OCI-LY7 (cell line): ENCODE measurements around the gene NUBP1. TPM values are rescaled to one million over a fixed set of nuclear protein-coding genes. Genes with fewer than 3 reads are reported as not detected.

Source experiments
- Bru-seq: library from RNA; stranded (reverse); fragments of 400-500 nt; gene quantifications from one replicate; lab custom pipeline; 2021; lab: Mats Ljungman, UMichigan
- BruChase-seq, 2 experiments: library from RNA; stranded (reverse); fragments of 400-500 nt; gene quantifications; one replicate each; lab custom pipeline; 2021; lab: Mats Ljungman, UMichigan
- BruUV-seq: library from RNA; stranded (reverse); fragments of 400-500 nt; replicated peaks from 2 replicates; lab custom pipeline; 2021; lab: Mats Ljungman, UMichigan
- CTCF ChIA-PET: fragments of 300-600 bp; sonication (Branson Sonifier 250); formaldehyde crosslinking; loops from one replicate; lab custom pipeline; 2022; ENCODE audit warnings: antibody characterized with exemption; ENCODE audit not compliant: unreplicated experiment; lab: Charles Lee
- POLR2A ChIA-PET: fragments of 300-600 bp; sonication (Branson Sonifier 250); formaldehyde crosslinking; loops from one replicate; lab custom pipeline; 2022; ENCODE audit warnings: antibody characterized with exemption; lab: Charles Lee
- DNase-seq: peaks from one replicate; pipeline ENCODE4 v3.0.0-alpha.2; 2015; ENCODE audit warnings: low spot score
- H2AFZ ChIP-seq: fragments of 200-600 bp; sonication (generic), shearing (Covaris generic); 2 replicates; pipeline ENCODE4 v1.6.1; 2014; ENCODE audit warnings: mild to moderate bottlenecking, antibody characterized with exemption, low read length, moderate library complexity
- H3K27ac ChIP-seq: fragments of 200-600 bp; sonication (generic); 2 replicates; pipeline ENCODE4 v1.5.1; 2014; ENCODE audit warnings: mixed run types, low read depth, mild to moderate bottlenecking, moderate library complexity, low read length, inconsistent platforms; ENCODE audit not compliant: poor library complexity, severe bottlenecking
- H3K36me3 ChIP-seq: fragments of 200-600 bp; sonication (generic); 2 replicates; pipeline ENCODE4 v1.6.1; 2014; ENCODE audit warnings: mild to moderate bottlenecking, antibody characterized with exemption, low read length, moderate library complexity, mixed read lengths; ENCODE audit not compliant: insufficient read depth
- H3K4me1 ChIP-seq: fragments of 200-600 bp; sonication (generic); 2 replicates; pipeline ENCODE4 v1.5.1; 2014; ENCODE audit warnings: mild to moderate bottlenecking, low read length; ENCODE audit not compliant: insufficient read depth, poor library complexity, severe bottlenecking
- H3K4me2 ChIP-seq: fragments of 200-600 bp; sonication (generic); 2 replicates; pipeline ENCODE4 v1.6.1; 2014; ENCODE audit warnings: mild to moderate bottlenecking, low read length
- H3K4me3 ChIP-seq: fragments of 200-600 bp; sonication (generic); 2 replicates; pipeline ENCODE4 v1.5.1; 2014; ENCODE audit warnings: mild to moderate bottlenecking, low read depth, low read length; ENCODE audit not compliant: poor library complexity, severe bottlenecking
- H3K79me2 ChIP-seq: fragments of 200-600 bp; sonication (generic); 2 replicates; pipeline ENCODE4 v1.6.1; 2016; ENCODE audit warnings: low read depth, mild to moderate bottlenecking, low read length, moderate library complexity, mixed read lengths; ENCODE audit not compliant: insufficient read depth
- H3K9me2 ChIP-seq: fragments of 200-600 bp; sonication (generic); 2 replicates; pipeline ENCODE4 v1.6.1; 2016; ENCODE audit warnings: mild to moderate bottlenecking, low read length, mixed read lengths; ENCODE audit not compliant: insufficient read depth
- H3K9me3 ChIP-seq: fragments of 200-600 bp; sonication (generic); 2 replicates; pipeline ENCODE4 v1.6.1; 2014; ENCODE audit warnings: mild to moderate bottlenecking, mixed run types, low read length, mixed read lengths
- H4K20me1 ChIP-seq: fragments of 200-600 bp; sonication (generic); 2 replicates; pipeline ENCODE4 v1.6.1; 2014; ENCODE audit warnings: mild to moderate bottlenecking, antibody characterized with exemption, low read length, moderate library complexity, mixed read lengths; ENCODE audit not compliant: insufficient read depth
- EZH2phosphoT487 ChIP-seq: fragments of 200-600 bp; sonication (generic); IDR thresholded peaks from 2 replicates; pipeline ENCODE4 v1.6.1; 2018; ENCODE audit warnings: low read depth, borderline replicate concordance, mild to moderate bottlenecking, mixed run types, antibody characterized with exemption, low read length, moderate library complexity, mixed read lengths
- intact Hi-C: fragments of 100-400 bp; cut with micrococcal nuclease; formaldehyde crosslinking; loops from one replicate; pipeline ENCODE4 v1.10.0; 2022; ENCODE audit not compliant: unreplicated experiment
- long read RNA-seq: library from polyadenylated mRNA; stranded (forward); transcript quantifications from one replicate; pipeline ENCODE4 v2.0.0, GENCODE V29; 2022
- total RNA-seq, 2 experiments: library from RNA; depleted of rRNA in 1 of 2; stranded (reverse); fragments of >200 nt in 1 of 2; shearing (Covaris generic) in 1 of 2; gene quantifications; 2 replicates each; pipeline ENCODE4 v1.2.3, GENCODE V29; 2014 to 2022
- TF ChIP-seq, protein P1 (sequence below): fragments of 200-600 bp; sonication (generic); conservative IDR thresholded peaks from 2 replicates; pipeline ENCODE4 v1.5.1; 2014; ENCODE audit warnings: mild to moderate bottlenecking, antibody characterized with exemption, low read length, moderate library complexity, mixed read lengths

Gene NUBP1
- total RNA-seq (2014; rRNA removed; shearing (Covaris generic)) (15.1 and 27.4 TPM in 2 replicates), total RNA-seq (2022) (20.7 and 24.4 TPM in 2 replicates), Bru-seq, nascent RNA (percentile 56 among the genes with signal in this experiment), BruChase-seq, experiment 1, labeled RNA remaining after a 6-hour chase (percentile 57 among the genes with signal in this experiment), BruChase-seq, experiment 2, labeled RNA remaining after a 2-hour chase (percentile 58 among the genes with signal in this experiment)
- long read RNA-seq, transcript NUBP1-201 (11 exons, 1,228 nt): major isoform, 23 of 35 reads
- long read RNA-seq, partial matches to known transcripts: 2 of 35 reads
- long read RNA-seq, other reads (novel, unspliced or antisense): 10 of 35 reads

DNA sequence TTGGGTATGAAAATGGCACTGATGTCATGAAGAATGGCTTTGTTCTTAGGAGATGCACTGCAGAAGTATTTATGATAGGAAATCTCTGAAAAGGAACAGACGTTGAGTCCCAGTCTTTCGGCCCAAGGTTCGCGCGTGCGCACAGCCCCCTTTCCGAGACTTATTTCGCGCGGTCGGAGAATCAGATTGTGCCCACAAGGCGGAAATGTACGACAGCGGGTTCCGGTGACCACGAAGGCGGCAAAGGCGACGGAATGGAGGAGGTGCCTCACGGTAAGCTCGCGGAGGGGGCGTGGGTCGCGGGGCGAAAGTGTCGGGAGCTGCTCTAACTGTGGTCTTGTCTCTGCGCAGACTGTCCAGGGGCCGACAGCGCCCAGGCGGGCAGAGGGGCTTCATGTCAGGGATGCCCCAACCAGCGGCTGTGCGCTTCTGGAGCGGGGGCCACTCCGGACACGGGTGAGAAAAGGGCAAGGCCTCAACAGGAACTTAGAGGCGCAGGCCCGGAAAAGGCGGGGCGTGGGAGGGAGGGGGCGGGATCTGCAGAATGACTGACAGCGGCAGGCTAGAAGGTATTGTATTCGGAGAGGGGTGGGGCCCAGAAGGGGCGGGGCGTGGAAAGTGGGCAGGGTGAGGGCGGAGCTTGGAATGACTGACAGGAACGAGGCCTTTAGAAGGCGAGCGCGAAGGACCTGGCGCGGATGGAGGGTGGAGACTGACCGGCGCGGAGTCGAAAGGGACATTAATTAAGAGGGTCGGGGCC, at the start of gene NUBP1:
TSS of gene NUBP1 (plus strand) at position 233 of the 760 bp plus-strand sequence. CDS start at position 255, 22 bp downstream.
- CTCF ChIA-PET: interaction anchor here (0.6 to 1.2 kb wide), 4 partner anchors 59 to 1054 kb away, joined by 3 to 7 read pairs (median 4); no protein-coding TSS in a partner anchor
- peaks cover 28% of the 10 kb centered on the region for H3K36me3 ChIP-seq
- H3K4me3 ChIP-seq: peak within 1 kb of the TSS; percentile 70
- peak within 1 kb of the TSS; percentile 73 for H2AFZ ChIP-seq
- TF ChIP-seq EZH2phosphoT487: no peak
- TF ChIP-seq, protein P1, sequence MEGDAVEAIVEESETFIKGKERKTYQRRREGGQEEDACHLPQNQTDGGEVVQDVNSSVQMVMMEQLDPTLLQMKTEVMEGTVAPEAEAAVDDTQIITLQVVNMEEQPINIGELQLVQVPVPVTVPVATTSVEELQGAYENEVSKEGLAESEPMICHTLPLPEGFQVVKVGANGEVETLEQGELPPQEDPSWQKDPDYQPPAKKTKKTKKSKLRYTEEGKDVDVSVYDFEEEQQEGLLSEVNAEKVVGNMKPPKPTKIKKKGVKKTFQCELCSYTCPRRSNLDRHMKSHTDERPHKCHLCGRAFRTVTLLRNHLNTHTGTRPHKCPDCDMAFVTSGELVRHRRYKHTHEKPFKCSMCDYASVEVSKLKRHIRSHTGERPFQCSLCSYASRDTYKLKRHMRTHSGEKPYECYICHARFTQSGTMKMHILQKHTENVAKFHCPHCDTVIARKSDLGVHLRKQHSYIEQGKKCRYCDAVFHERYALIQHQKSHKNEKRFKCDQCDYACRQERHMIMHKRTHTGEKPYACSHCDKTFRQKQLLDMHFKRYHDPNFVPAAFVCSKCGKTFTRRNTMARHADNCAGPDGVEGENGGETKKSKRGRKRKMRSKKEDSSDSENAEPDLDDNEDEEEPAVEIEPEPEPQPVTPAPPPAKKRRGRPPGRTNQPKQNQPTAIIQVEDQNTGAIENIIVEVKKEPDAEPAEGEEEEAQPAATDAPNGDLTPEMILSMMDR: no peak
- BruUV-seq: no TSS peak
- peaks cover 6% of the 10 kb centered on the region; the same call in 1 of the 2 replicates for H3K79me2 ChIP-seq
- POLR2A ChIA-PET: interaction anchor here (0.6 to 3.0 kb wide), 14 partner anchors 9 to 343 kb away, joined by 3 to 13 read pairs (median 4); partner anchors contain the start of genes CIITA and DEXI
- peak within 1 kb of the TSS; percentile 91 for H3K4me2 ChIP-seq
- H3K27ac ChIP-seq: peak within 1 kb of the TSS; percentile 75
- intact Hi-C loops: loop anchor here (2.0 to 10.0 kb wide), 3 partner anchors 133 to 1649 kb away; partner anchors contain the start of genes CIITA and HAPSTR1
- DNase-seq: peak; percentile 95
- H3K4me1 ChIP-seq: peaks cover 32% of the 10 kb centered on the region
- no peaks in the 10 kb centered on the region for H4K20me1 ChIP-seq
- H3K9me2 ChIP-seq: no peaks in the 10 kb centered on the region
- H3K9me3 ChIP-seq: no peaks in the 10 kb centered on the region

DNA sequence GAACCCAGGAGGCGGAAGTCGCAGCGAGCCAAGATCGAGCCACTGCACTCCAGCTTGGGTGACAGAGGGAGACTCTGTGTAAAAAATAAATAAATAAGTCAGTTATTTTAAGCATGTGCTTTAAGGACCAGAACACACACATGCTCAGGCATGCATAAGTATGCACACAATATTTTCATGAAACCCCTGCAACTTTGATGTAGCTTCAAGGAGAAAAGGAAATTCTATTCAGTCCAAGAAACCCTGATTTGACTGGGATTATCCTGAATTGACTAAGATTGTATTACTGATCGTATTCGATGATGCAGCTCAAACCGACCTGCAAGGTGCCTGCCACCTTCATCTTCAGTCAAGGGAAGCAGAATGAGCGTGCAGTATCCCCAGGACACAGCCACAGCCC, 49.8 kb upstream of the NUBP1 start:
- Histone ChIP-seq H2AFZ (no peak overlapping the region), H3K4me1 (no peaks in the 10 kb centered on the region), H3K4me2 (no peak overlapping the region), H3K27ac (no peak overlapping the region), H3K9me3 (no peaks in the 10 kb centered on the region), H3K4me3 (no peak overlapping the region), H3K36me3 (no peaks in the 10 kb centered on the region), H3K9me2 (no peaks in the 10 kb centered on the region), H3K79me2 (no peaks in the 10 kb centered on the region), H4K20me1 (no peaks in the 10 kb centered on the region)
- intact Hi-C loops: no loop called here
- ChIA-PET CTCF (no interaction called here), POLR2A (no interaction called here)
- no TSS peak for BruUV-seq
- DNase-seq: no peak
- TF ChIP-seq, protein P1: no peak
- no peak for TF ChIP-seq EZH2phosphoT487
